K562 (cell line): ENCODE data around the gene BCAM. TPM values are rescaled to one million over a fixed set of nuclear protein-coding genes. Genes with fewer than 3 reads are reported as not detected.

Experiments
- ATAC-seq: fragments of 200-7000 bp; cut with Tn5 transposase; 3 replicates; pipeline ENCODE4 v1.9.1; 2020; ENCODE audit warnings: moderate library complexity
- BruUV-seq: library from RNA; stranded (reverse); fragments of 400-500 nt; replicated peaks from 2 replicates; lab custom pipeline; 2021; lab: Mats Ljungman, UMichigan
- CTCF ChIA-PET: fragments of 300-600 bp; formaldehyde crosslinking; extraction: SDS; loops from one replicate; lab custom pipeline; 2021; ENCODE audit warnings: low intra/inter-chr PET ratio; lab: Yijun Ruan, JAX
- POLR2A ChIA-PET: fragments of 300-600, 350-650 bp; sonication (Branson Sonifier 250); formaldehyde crosslinking; extraction: SDS; loops from one replicate; lab custom pipeline; 2021; ENCODE audit warnings: antibody characterized with exemption, inconsistent platforms; lab: Yijun Ruan, JAX
- DNase-seq, 4 experiments: peaks; one replicate each; pipeline versions ENCODE4 v3.0.0 to v3.0.0-alpha.2; 2011 to 2018; ENCODE audit warnings: low spot score in 3 of 4, mixed read lengths in 3 of 4; ENCODE audit errors: extremely low read depth in 1 of 4
- FAIRE-seq: peaks from 2 replicates; lab custom pipeline; 2011; peaks lifted over from hg19 to GRCh38; lab: Jason Lieb, UNC
- H2AFZ ChIP-seq: 2 replicates; pipeline ENCODE4 v1.6.0; 2011; ENCODE audit warnings: low read depth, low read length, control low read depth, inconsistent platforms
- H3K27ac ChIP-seq: fragments of 200-600 bp; 3 replicates; pipeline ENCODE4 v1.8.0; 2011; ENCODE audit warnings: low read depth, mild to moderate bottlenecking, control low read depth, inconsistent platforms, low read length, moderate library complexity, mixed read lengths; ENCODE audit errors: extremely low read depth
- H3K27me3 ChIP-seq, 2 experiments: fragments of 300-600 bp in 1 of 2; 2 replicates in 1 of 2; 3 replicates in 1 of 2; pipeline versions ENCODE4 v1.6.0 to v1.8.0; 2011; ENCODE audit warnings: inconsistent platforms in 2 of 2, low read length in 2 of 2, mild to moderate bottlenecking in 1 of 2, mixed read lengths in 1 of 2, moderate library complexity in 1 of 2; ENCODE audit not compliant: control insufficient read depth in 2 of 2, insufficient read depth in 2 of 2
- H3K36me3 ChIP-seq: fragments of 300-600 bp; 3 replicates; pipeline ENCODE4 v1.8.0; 2011; ENCODE audit warnings: mild to moderate bottlenecking, low read length, inconsistent platforms; ENCODE audit not compliant: control insufficient read depth, insufficient read depth
- H3K4me1 ChIP-seq, 2 experiments: fragments of 200-600 bp in 1 of 2; replicated peaks in 1 of 2; 2 replicates in 1 of 2; 3 replicates in 1 of 2; pipeline versions ENCODE4 v1.5.1 to v1.8.0; 2011; ENCODE audit warnings: inconsistent platforms in 2 of 2, low read length in 2 of 2, mild to moderate bottlenecking in 1 of 2, mixed read lengths in 1 of 2, moderate library complexity in 1 of 2; ENCODE audit not compliant: control insufficient read depth in 2 of 2, insufficient read depth in 2 of 2
- H3K4me2 ChIP-seq: 2 replicates; pipeline ENCODE4 v1.6.1; 2011; ENCODE audit warnings: low read length, control low read depth, inconsistent platforms, mixed read lengths; ENCODE audit not compliant: insufficient read depth
- H3K4me3 ChIP-seq: fragments of 200-600 bp; sonication (generic), shearing (Covaris generic); 2 replicates; pipeline ENCODE4 v1.5.1; 2016; ENCODE audit warnings: control low read depth, inconsistent platforms
- H3K79me2 ChIP-seq: fragments of 200-600 bp; 3 replicates; pipeline ENCODE4 v1.8.0; 2011; ENCODE audit warnings: low read length, inconsistent platforms; ENCODE audit not compliant: control insufficient read depth, insufficient read depth
- H3K9ac ChIP-seq, 2 experiments: 2 replicates each; pipeline versions ENCODE4 v1.6.0 to v1.6.1; 2011; ENCODE audit warnings: low read depth in 2 of 2, low read length in 2 of 2, control low read depth in 1 of 2, inconsistent platforms in 1 of 2, mild to moderate bottlenecking in 1 of 2, mixed read lengths in 1 of 2; ENCODE audit not compliant: insufficient read depth in 1 of 2
- H3K9me1 ChIP-seq: one replicate; pipeline ENCODE4 v1.6.0; 2011; ENCODE audit warnings: inconsistent platforms, mild to moderate bottlenecking, low read length, moderate library complexity; ENCODE audit not compliant: control insufficient read depth, insufficient read depth
- H3K9me3 ChIP-seq: replicated peaks from 2 replicates; pipeline ENCODE4 v1.5.1; 2011; ENCODE audit warnings: low read depth, low read length, inconsistent platforms; ENCODE audit not compliant: control insufficient read depth, insufficient read depth
- H4K20me1 ChIP-seq: replicated peaks from 2 replicates; pipeline ENCODE4 v1.6.1; 2011; ENCODE audit warnings: low read length, inconsistent platforms, mixed read lengths; ENCODE audit not compliant: control insufficient read depth, insufficient read depth
- FOS ChIP-seq: IDR thresholded peaks from 3 replicates; pipeline ENCODE4 v1.6.1; 2011; ENCODE audit not compliant: insufficient read length; ENCODE audit errors: extremely low read depth
- NR4A1 ChIP-seq, 2 experiments: fragments of 250-450 bp in 1 of 2; fragments of 450-650 bp in 1 of 2; sonication (Bioruptor Pico) in 1 of 2; IDR thresholded peaks; 2 replicates each; pipeline versions ENCODE4 v1.4.0 to v1.6.1; 2016 to 2020; ENCODE audit warnings: mild to moderate bottlenecking in 2 of 2, missing compliant biosample characterization in 1 of 2, missing genetic modification characterization in 1 of 2, moderate library complexity in 1 of 2
- POLR2G ChIP-seq: fragments of 200-400 bp; formaldehyde crosslinking; IDR thresholded peaks from 2 replicates; pipeline ENCODE4 v1.6.1; 2017; ENCODE audit warnings: low read depth, mild to moderate bottlenecking, antibody characterized with exemption, low read length, moderate library complexity
- SAFB ChIP-seq: fragments of 200-400 bp; formaldehyde crosslinking; IDR thresholded peaks from 2 replicates; pipeline ENCODE4 v1.6.1; 2017; ENCODE audit warnings: low read depth, low read length, borderline replicate concordance
- TSC22D4 ChIP-seq: fragments of 450-650 bp; IDR thresholded peaks from 2 replicates; pipeline ENCODE4 v1.6.1; 2016; ENCODE audit warnings: missing genetic modification characterization, missing biosample characterization, control low read depth
- ZNF175 ChIP-seq: fragments of 200-800 bp; sonication (Bioruptor generic); IDR thresholded peaks from 2 replicates; pipeline ENCODE4 v1.6.1; 2016; ENCODE audit warnings: low read depth, mild to moderate bottlenecking, missing genetic modification characterization, missing compliant biosample characterization
- ZNF408 ChIP-seq: fragments of 250-450 bp; sonication (Bioruptor Pico); IDR thresholded peaks from 2 replicates; pipeline ENCODE4 v1.4.0; 2020; ENCODE audit warnings: low read depth, mild to moderate bottlenecking, moderate library complexity
- WGBS: fragments of 100-300 bp; shearing (Covaris generic); methylation state at CpG from one replicate; pipeline ENCODE4 v1.1.6; 2016; ENCODE audit warnings: low coverage, mixed read lengths; ENCODE audit not compliant: insufficient coverage; ENCODE audit errors: missing lambda C conversion rate; 5-methylcytosine and 5-hydroxymethylcytosine counted together
- in situ Hi-C: fragments of 300-500 bp; cut with MboI; formaldehyde crosslinking; loops from 4 replicates; pipeline ENCODE4 v1.15.0; 2018; ENCODE audit warnings: inconsistent platforms, mixed read lengths
- intact Hi-C: fragments of 100-400 bp; cut with micrococcal nuclease; formaldehyde crosslinking; loops from 2 replicates; pipeline ENCODE4 v1.14.2; 2022
- polyA plus RNA-seq, 8 experiments: library from polyadenylated mRNA; depleted of rRNA in 4 of 8; stranded (reverse) in 5 of 8; unstranded in 3 of 8; fragments of >200 nt; fragmentation: Nextera tagmentation in 2 of 8; fragmentation: Illumina TruSeq in 1 of 8; extraction: Ambion mirVana in 2 of 8; extraction: Trizol in 1 of 8; gene quantifications; 2 replicates each; pipeline versions ENCODE4 v1.2.1 to v1.2.3, GENCODE V29; 2011 to 2014; ENCODE audit warnings: inconsistent platforms in 1 of 8, missing spikeins in 1 of 8
- total RNA-seq, 7 experiments: library from RNA; depleted of rRNA in 6 of 7; stranded (reverse); fragments of >200 nt in 6 of 7; fragmentation: Illumina TruSeq in 2 of 7; extraction: Trizol in 2 of 7; gene quantifications; 2 replicates each; pipeline versions ENCODE4 v1.2.1 to v1.2.3, GENCODE V29; 2011 to 2021; ENCODE audit warnings: low replicate concordance in 1 of 7
- TF ChIP-seq, protein P1 (sequence below), 2 experiments: fragments of 450-650 bp; IDR thresholded peaks; 2 replicates each; pipeline ENCODE4 v1.6.1; 2018; ENCODE audit warnings: mild to moderate bottlenecking in 2 of 2, low read depth in 1 of 2; ENCODE audit not compliant: partially characterized antibody in 2 of 2
- TF ChIP-seq, protein P2 (sequence below): sonication (generic); formaldehyde crosslinking; IDR thresholded peaks from 2 replicates; pipeline ENCODE4 v1.8.0; 2022; ENCODE audit warnings: mild to moderate bottlenecking, low read depth, missing genetic modification reagents

BCAM gene
- total and polyA plus RNA-seq, 9 of the 15 experiments (the other 6 are each of a cell fraction or from before 2014, with no cell fraction given) = 0.07 to 1.3 (median 0.33) TPM; not detected in 2

DNA sequence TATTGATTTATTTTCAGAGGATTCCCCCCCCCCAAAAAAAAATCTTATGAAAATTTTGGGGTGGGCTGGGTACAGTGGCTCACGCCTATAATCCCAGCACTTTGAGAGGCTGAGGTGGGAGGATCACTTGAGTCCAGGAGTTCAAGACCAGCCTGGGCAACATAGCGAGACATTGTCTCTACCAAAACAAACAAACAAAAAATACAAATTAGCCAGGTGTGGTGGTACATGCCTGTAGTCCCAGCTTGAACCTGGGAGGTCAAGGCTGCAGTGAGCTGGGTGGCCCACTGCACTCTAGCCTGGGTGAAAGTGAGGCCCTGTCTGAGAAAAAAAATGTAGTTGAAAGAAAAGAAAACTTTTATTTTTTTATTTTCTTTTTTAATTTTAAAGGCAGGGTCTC, 55.1 kb downstream of the BCAM start:
- in situ Hi-C loops (no loop called here), intact Hi-C loops (no loop called here)
- no peak overlapping the region for H3K4me3 ChIP-seq
- ATAC-seq (no peak), DNase-seq (no peak), FAIRE-seq (no peak)
- H3K27me3 ChIP-seq = no peaks in the 10 kb centered on the region
- H3K9me1 ChIP-seq = no peaks in the 10 kb centered on the region
- CTCF ChIA-PET = no interaction called here
- 90% methylated on average over 1 of the region's 2 CpGs for WGBS
- H3K27ac ChIP-seq = no peak overlapping the region
- H3K9me3 ChIP-seq = no peaks in the 10 kb centered on the region
- TF ChIP-seq FOS (no peak), TSC22D4 (no peak), NR4A1 (CRISPR knock-in tag; IDR thresholded peaks at IDR 0.05) (no peak), NR4A1 (tag; IDR thresholded peaks at IDR 0.05) (no peak)
- POLR2A ChIA-PET = interaction anchor here (0.9 kb wide), 1 partner anchor 14 kb away, joined by 3 read pairs; no protein-coding TSS in a partner anchor
- H4K20me1 ChIP-seq = no peaks in the 10 kb centered on the region
- H3K79me2 ChIP-seq = peaks cover 5% of the 10 kb centered on the region; the same call in 2 of the 3 replicates
- H3K36me3 ChIP-seq = peaks cover 43% of the 10 kb centered on the region
- H3K4me2 ChIP-seq = no peak overlapping the region
- no peak overlapping the region for H3K9ac ChIP-seq
- H3K4me1 ChIP-seq = peaks cover 0 to 7% of the 10 kb centered on the region in 2 experiments; a peak in 2 of 5 replicates
- no peak overlapping the region for H2AFZ ChIP-seq
- BruUV-seq = no TSS peak

DNA sequence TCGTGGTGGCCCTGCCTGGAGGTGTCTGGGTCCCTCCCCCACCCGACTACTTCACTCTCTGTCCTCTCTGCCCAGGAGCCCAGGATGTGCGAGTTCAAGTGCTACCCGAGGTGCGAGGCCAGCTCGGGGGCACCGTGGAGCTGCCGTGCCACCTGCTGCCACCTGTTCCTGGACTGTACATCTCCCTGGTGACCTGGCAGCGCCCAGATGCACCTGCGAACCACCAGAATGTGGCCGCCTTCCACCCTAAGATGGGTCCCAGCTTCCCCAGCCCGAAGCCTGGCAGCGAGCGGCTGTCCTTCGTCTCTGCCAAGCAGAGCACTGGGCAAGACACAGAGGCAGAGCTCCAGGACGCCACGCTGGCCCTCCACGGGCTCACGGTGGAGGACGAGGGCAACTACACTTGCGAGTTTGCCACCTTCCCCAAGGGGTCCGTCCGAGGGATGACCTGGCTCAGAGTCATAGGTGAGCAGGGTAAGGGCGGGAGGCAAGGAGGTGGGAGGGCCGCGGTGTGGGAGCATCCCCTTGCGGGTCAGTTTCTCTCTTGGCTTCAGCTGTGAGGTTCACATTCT, 56.4 kb downstream of the BCAM start:
- Histone ChIP-seq H3K9me1 (no peaks in the 10 kb centered on the region), H3K27me3 (no peaks in the 10 kb centered on the region), H3K36me3 (peaks cover 35% of the 10 kb centered on the region), H3K27ac (no peak overlapping the region), H3K9me3 (no peaks in the 10 kb centered on the region), H2AFZ (no peak overlapping the region), H3K79me2 (no peaks in the 10 kb centered on the region; the same call in 2 of the 3 replicates), H3K4me1 (peaks cover 0 to 7% of the 10 kb centered on the region in 2 experiments; a peak in 2 of 5 replicates), H3K4me2 (no peak overlapping the region), H3K9ac (peak overlapping the region in 1 of 2 experiments; percentile 26; a peak in 1 of 4 replicates), H3K4me3 (no peak overlapping the region), H4K20me1 (no peaks in the 10 kb centered on the region)
- ChIA-PET POLR2A (interaction anchor here (0.6 to 1.2 kb wide), 5 partner anchors 13 to 22 kb away, joined by 3 to 9 read pairs (median 3); no protein-coding TSS in a partner anchor), CTCF (no interaction called here)
- no TSS peak for BruUV-seq
- in situ Hi-C loops (no loop called here), intact Hi-C loops (no loop called here)
- 97% methylated on average over 25 of the region's 27 CpGs for WGBS
- DNase-seq (peak in 1 of 4 experiments; percentile 11), FAIRE-seq (no peak), ATAC-seq (no peak)
- TF ChIP-seq ZNF175 (CRISPR knock-in tag) (no peak), ZNF408 (no peak), POLR2G (peak; percentile 52), SAFB (no peak)
- TF ChIP-seq, protein P1, sequence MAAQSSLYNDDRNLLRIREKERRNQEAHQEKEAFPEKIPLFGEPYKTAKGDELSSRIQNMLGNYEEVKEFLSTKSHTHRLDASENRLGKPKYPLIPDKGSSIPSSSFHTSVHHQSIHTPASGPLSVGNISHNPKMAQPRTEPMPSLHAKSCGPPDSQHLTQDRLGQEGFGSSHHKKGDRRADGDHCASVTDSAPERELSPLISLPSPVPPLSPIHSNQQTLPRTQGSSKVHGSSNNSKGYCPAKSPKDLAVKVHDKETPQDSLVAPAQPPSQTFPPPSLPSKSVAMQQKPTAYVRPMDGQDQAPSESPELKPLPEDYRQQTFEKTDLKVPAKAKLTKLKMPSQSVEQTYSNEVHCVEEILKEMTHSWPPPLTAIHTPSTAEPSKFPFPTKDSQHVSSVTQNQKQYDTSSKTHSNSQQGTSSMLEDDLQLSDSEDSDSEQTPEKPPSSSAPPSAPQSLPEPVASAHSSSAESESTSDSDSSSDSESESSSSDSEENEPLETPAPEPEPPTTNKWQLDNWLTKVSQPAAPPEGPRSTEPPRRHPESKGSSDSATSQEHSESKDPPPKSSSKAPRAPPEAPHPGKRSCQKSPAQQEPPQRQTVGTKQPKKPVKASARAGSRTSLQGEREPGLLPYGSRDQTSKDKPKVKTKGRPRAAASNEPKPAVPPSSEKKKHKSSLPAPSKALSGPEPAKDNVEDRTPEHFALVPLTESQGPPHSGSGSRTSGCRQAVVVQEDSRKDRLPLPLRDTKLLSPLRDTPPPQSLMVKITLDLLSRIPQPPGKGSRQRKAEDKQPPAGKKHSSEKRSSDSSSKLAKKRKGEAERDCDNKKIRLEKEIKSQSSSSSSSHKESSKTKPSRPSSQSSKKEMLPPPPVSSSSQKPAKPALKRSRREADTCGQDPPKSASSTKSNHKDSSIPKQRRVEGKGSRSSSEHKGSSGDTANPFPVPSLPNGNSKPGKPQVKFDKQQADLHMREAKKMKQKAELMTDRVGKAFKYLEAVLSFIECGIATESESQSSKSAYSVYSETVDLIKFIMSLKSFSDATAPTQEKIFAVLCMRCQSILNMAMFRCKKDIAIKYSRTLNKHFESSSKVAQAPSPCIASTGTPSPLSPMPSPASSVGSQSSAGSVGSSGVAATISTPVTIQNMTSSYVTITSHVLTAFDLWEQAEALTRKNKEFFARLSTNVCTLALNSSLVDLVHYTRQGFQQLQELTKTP (IDR thresholded peaks at IDR 0.05; ENCODE audit: low read depth in 1 of 2, partially characterized antibody in 2 of 2) = no peak
- TF ChIP-seq, protein P2, sequence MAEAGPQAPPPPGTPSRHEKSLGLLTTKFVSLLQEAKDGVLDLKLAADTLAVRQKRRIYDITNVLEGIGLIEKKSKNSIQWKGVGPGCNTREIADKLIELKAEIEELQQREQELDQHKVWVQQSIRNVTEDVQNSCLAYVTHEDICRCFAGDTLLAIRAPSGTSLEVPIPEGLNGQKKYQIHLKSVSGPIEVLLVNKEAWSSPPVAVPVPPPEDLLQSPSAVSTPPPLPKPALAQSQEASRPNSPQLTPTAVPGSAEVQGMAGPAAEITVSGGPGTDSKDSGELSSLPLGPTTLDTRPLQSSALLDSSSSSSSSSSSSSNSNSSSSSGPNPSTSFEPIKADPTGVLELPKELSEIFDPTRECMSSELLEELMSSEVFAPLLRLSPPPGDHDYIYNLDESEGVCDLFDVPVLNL = no peak
